ENCODE measurements around the gene TRH. TPM values are rescaled to one million over a fixed set of nuclear protein-coding genes. Genes with fewer than 3 reads are reported as not detected.

TRH gene
- polyA plus RNA-seq, 3 donors, result 0.16 to 0.63 (median 0.44) TPM

DNA sequence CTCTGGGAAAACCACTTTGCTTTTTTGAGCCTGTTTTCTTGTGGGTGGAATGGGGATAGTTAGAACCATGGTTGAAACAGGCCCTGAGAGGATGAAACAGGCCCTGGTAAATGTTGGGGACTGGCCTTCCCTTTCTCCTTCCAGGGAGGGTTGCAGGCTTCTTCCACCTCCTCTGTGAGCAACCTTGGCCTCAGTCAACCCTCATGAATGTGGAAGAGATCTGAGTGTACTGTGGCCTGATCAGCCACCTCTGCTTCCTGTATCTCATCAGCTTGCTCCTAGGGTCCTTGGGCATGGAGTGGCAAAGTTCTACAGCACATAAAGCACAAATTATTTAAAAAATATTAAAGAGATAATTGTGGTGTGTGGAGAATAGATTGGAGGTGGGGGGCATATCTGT lies 17.6 kb upstream of the TRH start:
- DNase-seq (ENCODE audit: extremely low read depth in 1 of 11, low read depth in 9 of 11, low spot score in 4 of 11), result no peak

GRCh38 chr3:129958755-129959154 lies 15.8 kb upstream of the TRH start:
- DNase-seq (ENCODE audit: extremely low read depth in 1 of 11, low read depth in 9 of 11, low spot score in 4 of 11), result no peak

GRCh38 chr3:129961141-129961541 lies 13.4 kb upstream of the TRH start:
- no peak for DNase-seq (ENCODE audit: extremely low read depth in 1 of 11, low read depth in 9 of 11, low spot score in 4 of 11)

DNA sequence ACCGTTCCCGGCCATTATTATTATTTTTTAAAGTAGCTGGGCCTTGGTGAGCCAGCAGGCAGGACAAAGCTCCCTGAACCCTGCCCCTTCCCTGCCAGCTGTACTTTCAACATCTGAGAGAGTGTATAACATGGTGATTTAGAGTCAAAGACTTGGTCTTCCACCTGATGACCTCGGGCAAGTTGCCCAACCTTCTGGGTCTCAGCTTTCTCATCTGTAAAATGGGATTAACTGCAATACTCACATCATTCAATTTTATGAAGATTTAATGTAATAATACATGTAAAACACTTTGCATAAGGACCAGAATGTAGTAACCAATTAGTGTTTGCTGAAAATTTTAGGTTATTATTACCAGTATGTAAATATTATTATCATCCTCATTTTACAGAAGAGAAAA lies 11.9 kb upstream of the TRH start:
- no peak for DNase-seq (ENCODE audit: extremely low read depth in 1 of 11, low read depth in 9 of 11, low spot score in 4 of 11)

GRCh38 chr3:129965937-129966336 lies 8.6 kb upstream of the TRH start:
- DNase-seq (ENCODE audit: extremely low read depth in 1 of 11, low read depth in 9 of 11, low spot score in 4 of 11), result no peak

DNA sequence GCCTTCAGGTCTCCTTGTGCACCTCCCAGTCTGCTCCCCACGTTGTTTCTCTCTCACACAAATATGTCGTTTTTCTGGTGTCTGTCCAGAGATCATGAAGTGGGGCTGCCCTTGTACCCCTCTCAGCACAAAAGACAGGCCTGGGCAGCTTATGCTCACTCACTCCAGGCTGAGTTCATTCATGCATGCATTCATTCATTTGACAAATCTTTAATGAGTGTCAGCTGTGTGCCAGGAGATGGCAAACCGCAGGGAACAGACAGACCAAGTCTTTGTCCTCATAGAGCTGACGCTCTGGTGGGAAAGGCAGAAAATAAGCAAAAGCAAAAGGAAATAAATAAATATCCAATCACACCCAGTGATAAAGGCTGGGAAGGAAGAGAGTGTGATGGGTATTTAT lies 7.6 kb upstream of the TRH start:
- DNase-seq (ENCODE audit: extremely low read depth in 1 of 11, low read depth in 9 of 11, low spot score in 4 of 11), result no peak

GRCh38 chr3:129967761-129968160 lies 6.8 kb upstream of the TRH start:
- DNase-seq (ENCODE audit: extremely low read depth in 1 of 11, low read depth in 9 of 11, low spot score in 4 of 11), result no peak

- no peak for DNase-seq (ENCODE audit: extremely low read depth in 1 of 11, low read depth in 9 of 11, low spot score in 4 of 11)
Observed at GRCh38 chr3:129971351-129972052, 3.0 kb upstream of the TRH start.

DNA sequence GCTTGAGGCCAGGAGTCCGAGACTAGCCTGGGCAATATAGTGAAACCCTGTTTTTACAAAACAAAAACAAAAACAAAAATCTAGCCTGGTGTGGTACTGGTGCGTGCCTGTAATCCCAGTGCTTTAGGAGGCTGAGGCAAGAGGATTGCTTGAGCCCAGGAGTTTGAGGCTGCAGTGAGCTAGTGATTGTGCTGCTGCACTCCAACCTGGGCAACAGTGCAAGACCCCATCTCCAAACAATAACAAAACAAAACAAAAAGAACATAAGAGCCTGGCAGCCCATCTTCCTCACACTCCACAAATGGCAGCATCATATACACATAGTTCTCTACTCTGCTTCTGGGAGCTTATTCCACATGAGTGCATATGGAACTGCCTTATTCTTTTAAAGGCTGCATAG lies 2.2 kb upstream of the TRH start:
- DNase-seq (ENCODE audit: extremely low read depth in 1 of 11, low read depth in 9 of 11, low spot score in 4 of 11), result no peak

GRCh38 chr3:129973853-129974563 lies 512 bp upstream of the TRH start:
- no peak for DNase-seq (ENCODE audit: extremely low read depth in 1 of 11, low read depth in 9 of 11, low spot score in 4 of 11)

DNA sequence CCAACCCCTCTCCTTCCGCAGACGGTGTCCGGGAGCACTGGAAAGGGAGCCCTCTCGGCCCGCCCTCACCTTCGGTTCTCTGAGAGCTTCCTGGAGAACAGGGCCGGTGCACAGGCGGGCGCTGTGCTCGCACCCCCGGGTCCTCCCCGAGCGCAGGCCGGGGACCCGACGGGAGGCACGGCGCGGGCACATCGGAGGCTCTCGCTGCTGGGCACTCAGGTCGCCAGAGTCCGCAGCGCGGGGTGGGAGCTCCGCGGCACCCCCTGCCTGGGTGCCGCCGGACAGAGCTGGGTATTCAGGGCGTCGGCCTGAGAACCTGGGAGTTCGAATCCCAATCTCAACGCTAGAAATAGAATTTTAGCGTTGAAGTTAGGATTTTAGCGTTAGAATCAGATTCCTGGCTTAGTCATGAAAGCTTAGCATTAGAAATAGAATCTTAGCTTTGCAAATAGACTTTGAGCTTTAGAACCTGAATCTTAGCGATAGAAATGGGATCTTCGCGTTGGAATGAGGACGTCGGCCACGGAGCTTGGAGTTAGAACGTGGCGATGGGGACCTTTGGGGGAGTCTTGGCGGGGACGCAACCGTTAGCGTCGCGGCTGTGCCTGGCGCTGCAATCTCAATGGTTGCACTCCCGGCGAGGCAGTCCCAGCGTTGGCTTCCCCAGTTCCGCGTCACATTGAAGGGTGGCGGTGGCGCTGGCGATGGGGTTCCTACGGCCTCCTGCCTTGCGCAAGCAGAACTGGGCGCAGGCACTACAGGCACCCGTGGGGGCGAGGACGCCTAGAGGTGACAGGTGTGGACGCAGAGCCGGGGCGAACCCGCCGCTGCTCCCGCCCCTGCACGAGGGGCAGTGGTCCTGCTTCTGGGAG lies 549 bp downstream of the TRH start:
- DNase-seq (ENCODE audit: extremely low read depth in 1 of 11, low read depth in 9 of 11, low spot score in 4 of 11), result no peak

DNA sequence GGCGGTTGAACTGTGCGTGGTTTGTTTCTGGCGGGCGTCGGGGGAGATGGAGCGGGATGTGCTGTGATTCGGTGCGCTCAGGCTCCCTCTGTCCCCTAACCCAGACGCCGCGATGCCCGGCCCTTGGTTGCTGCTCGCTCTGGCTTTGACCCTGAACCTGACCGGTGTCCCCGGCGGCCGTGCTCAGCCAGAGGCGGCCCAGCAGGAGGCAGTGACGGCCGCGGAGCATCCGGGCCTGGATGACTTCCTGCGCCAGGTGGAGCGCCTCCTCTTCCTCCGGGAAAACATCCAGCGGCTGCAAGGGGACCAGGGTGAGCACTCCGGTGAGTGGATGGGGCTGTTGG lies 1.2 kb downstream of the TRH start:
- DNase-seq (ENCODE audit: extremely low read depth in 1 of 11, low read depth in 9 of 11, low spot score in 4 of 11), result no peak

DNA sequence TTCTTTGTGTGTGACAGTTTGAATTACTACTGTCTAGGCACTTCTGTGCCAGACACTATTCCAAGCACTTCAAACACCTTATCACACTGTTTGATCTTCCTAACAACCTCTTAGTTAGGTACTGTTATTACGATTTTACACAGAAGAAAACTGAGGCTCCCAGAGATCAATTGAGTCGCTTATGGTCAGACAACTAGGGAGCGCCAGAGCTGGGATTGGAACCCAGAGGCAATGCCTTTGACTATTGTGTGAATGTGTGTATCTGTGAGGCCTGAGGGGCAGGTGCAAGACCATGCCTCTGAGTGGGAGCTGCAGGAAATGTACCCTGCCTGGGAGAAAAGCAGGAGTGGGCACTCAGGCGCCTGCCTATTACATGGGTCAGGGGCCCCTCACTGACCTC lies 1.8 kb downstream of the TRH start:
- no peak for DNase-seq (ENCODE audit: extremely low read depth in 1 of 11, low read depth in 9 of 11, low spot score in 4 of 11)

- no peak for DNase-seq (ENCODE audit: extremely low read depth in 1 of 11, low read depth in 9 of 11, low spot score in 4 of 11)
Observed at GRCh38 chr3:129978123-129978522, 3.6 kb downstream of the TRH start.

DNA sequence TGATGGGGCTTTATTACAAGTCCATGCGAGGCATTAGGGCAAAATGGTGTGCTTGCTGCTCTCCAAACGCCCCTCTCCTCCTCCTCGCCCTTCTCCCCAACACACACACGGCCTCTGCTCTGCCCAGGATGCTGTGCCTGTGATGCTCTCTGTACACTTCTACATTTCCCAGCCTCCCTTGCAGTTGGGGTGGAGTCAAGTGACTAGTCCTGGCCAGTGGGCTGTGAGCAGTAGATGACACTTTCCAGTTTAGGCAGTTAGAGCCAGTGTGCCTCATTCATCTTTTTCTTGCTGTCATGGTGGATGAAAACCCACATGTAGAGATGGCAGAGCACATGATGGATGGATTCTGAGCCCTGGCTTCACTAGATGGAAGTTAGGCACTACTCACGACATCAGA lies 5.4 kb downstream of the TRH start:
- no peak for DNase-seq (ENCODE audit: extremely low read depth in 1 of 11, low read depth in 9 of 11, low spot score in 4 of 11)

DNA sequence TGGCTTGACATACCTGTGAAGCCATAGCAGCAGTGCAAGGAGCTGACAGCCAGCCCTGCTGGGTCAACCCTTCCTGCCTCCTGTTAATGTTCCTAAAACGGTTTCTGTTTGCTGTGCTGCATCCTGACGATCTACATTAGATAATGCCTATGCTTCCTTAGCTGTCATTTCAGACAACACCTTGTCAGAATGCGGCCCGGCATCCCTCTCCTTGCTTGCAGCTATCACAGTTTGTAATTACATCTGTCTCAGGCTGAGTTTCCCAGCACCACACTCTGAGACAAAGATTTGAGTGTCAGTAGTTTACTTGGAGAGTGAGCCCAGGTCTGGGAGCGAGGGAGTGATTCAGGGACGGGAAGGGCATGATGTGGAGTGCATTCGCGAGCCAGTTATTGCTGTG lies 9.0 kb downstream of the TRH start:
- DNase-seq (ENCODE audit: extremely low read depth in 1 of 11, low read depth in 9 of 11, low spot score in 4 of 11), result no peak

DNA sequence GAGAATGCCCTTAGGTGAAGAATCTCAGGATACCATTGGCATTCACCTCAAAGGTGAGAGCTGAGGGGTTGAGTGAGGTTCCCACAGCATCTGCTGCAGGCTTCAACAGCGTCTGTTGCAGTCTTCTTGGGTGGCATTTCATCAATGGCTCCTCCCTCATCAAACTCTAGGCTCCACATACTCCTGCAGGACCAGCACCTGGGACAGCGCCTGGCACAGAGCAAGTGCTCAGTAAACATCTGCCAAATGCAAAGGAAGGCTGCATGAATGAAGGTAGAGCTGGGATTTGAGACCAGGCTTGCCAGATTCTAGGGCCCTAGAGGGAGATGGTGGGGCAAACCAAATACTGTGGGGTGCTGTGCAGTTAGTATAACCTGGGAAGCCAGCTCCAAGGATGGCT lies 9.6 kb downstream of the TRH start:
- DNase-seq (ENCODE audit: extremely low read depth in 1 of 11, low read depth in 9 of 11, low spot score in 4 of 11), result no peak

- DNase-seq (ENCODE audit: extremely low read depth in 1 of 11, low read depth in 9 of 11, low spot score in 4 of 11), result no peak
Observed at GRCh38 chr3:129985113-129985512, 10.6 kb downstream of the TRH start.

GRCh38 chr3:129988429-129988828 lies 13.9 kb downstream of the TRH start:
- DNase-seq (ENCODE audit: extremely low read depth in 1 of 11, low read depth in 9 of 11, low spot score in 4 of 11), result no peak

GRCh38 chr3:129989414-129989813 lies 14.9 kb downstream of the TRH start:
- no peak for DNase-seq (ENCODE audit: extremely low read depth in 1 of 11, low read depth in 9 of 11, low spot score in 4 of 11)
